ENCODE results near the gene BLM. TPM values are rescaled to one million over a fixed set of nuclear protein-coding genes. Genes with fewer than 3 reads are reported as not detected.

BLM gene
- total and polyA plus RNA-seq, 10 of the 15 experiments (the other 5 are each of a cell fraction or from before 2014, with no cell fraction given): 23.0 to 68.4 (median 43.9) TPM

DNA sequence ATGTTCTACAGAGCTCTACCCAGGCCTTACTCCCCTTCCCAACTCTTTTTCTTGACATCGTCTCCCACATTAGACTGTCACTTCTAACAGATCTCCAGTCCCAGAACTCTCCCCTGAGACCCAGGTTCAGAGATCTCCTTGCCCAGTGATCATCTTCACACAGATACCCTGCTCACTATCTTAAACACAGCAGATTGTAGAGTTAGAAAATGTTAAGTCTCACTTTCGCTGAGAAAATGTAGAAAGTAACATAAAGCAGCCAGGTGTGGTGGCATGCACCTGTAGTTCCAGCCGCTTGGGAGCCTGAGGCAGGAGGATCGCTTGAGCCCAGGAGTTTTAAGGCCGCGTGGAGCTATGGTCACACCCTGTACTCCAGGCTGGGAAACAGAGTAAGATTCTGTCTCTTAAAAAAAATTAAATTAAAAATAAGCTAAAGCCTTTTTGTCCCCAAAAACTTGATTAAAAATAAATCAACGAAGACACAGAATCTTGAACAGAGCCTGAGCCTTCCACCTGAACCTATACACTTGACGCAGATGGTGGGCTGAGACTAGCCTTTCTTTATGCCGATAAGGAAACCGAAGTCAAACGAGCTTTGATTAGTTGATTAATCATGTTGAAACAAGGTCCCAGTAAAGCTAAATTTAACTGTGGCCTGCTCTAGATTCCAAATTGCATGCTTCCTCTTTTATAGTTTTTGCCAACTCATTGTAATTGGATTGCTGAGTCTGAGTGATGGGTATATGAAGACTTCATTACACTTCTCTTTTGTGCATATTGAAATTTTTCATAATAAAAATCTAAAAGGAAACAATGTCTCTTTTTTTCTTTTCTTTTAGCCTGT lies 31.3 kb upstream of the BLM start (continued):
- TF ChIP-seq, protein P1, sequence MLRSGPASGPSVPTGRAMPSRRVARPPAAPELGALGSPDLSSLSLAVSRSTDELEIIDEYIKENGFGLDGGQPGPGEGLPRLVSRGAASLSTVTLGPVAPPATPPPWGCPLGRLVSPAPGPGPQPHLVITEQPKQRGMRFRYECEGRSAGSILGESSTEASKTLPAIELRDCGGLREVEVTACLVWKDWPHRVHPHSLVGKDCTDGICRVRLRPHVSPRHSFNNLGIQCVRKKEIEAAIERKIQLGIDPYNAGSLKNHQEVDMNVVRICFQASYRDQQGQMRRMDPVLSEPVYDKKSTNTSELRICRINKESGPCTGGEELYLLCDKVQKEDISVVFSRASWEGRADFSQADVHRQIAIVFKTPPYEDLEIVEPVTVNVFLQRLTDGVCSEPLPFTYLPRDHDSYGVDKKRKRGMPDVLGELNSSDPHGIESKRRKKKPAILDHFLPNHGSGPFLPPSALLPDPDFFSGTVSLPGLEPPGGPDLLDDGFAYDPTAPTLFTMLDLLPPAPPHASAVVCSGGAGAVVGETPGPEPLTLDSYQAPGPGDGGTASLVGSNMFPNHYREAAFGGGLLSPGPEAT (IDR thresholded peaks at IDR 0.05; ENCODE audit: low read depth): no peak
- TF ChIP-seq, protein P2, sequence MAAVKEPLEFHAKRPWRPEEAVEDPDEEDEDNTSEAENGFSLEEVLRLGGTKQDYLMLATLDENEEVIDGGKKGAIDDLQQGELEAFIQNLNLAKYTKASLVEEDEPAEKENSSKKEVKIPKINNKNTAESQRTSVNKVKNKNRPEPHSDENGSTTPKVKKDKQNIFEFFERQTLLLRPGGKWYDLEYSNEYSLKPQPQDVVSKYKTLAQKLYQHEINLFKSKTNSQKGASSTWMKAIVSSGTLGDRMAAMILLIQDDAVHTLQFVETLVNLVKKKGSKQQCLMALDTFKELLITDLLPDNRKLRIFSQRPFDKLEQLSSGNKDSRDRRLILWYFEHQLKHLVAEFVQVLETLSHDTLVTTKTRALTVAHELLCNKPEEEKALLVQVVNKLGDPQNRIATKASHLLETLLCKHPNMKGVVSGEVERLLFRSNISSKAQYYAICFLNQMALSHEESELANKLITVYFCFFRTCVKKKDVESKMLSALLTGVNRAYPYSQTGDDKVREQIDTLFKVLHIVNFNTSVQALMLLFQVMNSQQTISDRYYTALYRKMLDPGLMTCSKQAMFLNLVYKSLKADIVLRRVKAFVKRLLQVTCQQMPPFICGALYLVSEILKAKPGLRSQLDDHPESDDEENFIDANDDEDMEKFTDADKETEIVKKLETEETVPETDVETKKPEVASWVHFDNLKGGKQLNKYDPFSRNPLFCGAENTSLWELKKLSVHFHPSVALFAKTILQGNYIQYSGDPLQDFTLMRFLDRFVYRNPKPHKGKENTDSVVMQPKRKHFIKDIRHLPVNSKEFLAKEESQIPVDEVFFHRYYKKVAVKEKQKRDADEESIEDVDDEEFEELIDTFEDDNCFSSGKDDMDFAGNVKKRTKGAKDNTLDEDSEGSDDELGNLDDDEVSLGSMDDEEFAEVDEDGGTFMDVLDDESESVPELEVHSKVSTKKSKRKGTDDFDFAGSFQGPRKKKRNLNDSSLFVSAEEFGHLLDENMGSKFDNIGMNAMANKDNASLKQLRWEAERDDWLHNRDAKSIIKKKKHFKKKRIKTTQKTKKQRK (IDR thresholded peaks at IDR 0.05; ENCODE audit: low read depth, low read length): no peak
- TF ChIP-seq, protein P3, sequence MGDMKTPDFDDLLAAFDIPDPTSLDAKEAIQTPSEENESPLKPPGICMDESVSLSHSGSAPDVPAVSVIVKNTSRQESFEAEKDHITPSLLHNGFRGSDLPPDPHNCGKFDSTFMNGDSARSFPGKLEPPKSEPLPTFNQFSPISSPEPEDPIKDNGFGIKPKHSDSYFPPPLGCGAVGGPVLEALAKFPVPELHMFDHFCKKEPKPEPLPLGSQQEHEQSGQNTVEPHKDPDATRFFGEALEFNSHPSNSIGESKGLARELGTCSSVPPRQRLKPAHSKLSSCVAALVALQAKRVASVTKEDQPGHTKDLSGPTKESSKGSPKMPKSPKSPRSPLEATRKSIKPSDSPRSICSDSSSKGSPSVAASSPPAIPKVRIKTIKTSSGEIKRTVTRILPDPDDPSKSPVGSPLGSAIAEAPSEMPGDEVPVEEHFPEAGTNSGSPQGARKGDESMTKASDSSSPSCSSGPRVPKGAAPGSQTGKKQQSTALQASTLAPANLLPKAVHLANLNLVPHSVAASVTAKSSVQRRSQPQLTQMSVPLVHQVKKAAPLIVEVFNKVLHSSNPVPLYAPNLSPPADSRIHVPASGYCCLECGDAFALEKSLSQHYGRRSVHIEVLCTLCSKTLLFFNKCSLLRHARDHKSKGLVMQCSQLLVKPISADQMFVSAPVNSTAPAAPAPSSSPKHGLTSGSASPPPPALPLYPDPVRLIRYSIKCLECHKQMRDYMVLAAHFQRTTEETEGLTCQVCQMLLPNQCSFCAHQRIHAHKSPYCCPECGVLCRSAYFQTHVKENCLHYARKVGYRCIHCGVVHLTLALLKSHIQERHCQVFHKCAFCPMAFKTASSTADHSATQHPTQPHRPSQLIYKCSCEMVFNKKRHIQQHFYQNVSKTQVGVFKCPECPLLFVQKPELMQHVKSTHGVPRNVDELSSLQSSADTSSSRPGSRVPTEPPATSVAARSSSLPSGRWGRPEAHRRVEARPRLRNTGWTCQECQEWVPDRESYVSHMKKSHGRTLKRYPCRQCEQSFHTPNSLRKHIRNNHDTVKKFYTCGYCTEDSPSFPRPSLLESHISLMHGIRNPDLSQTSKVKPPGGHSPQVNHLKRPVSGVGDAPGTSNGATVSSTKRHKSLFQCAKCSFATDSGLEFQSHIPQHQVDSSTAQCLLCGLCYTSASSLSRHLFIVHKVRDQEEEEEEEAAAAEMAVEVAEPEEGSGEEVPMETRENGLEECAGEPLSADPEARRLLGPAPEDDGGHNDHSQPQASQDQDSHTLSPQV (IDR thresholded peaks at IDR 0.05): no peak
- TF ChIP-seq SIX5 (IDR thresholded peaks at IDR 0.05; ENCODE audit: low read depth, low read length, severe bottlenecking) (no peak), HDAC6 (IDR thresholded peaks at IDR 0.05; ENCODE audit: unreplicated experiment) (no peak), ETV6 (conservative IDR thresholded peaks at IDR 0.05 in 1 of 2, IDR thresholded peaks at IDR 0.05 in 1 of 2; ENCODE audit: borderline replicate concordance in 1 of 2, low read depth in 1 of 2) (0 out of 4 replicates have a peak, but pooled peaks of 1 of the 2 experiments have one; percentile 13), SUPT20H (IDR thresholded peaks at IDR 0.05; ENCODE audit: borderline replicate concordance, control insufficient read depth, low read depth, low read length) (no peak), MEF2A (IDR thresholded peaks at IDR 0.05; ENCODE audit: insufficient read depth, low read depth, low read length) (0 out of 2 replicates have a peak, but pooled peaks have one; percentile 64), NRF1 (conservative IDR thresholded peaks at IDR 0.05; ENCODE audit: low read depth, low read length) (no peak), ASH2L (IDR thresholded peaks at IDR 0.05; ENCODE audit: borderline replicate concordance, low read depth) (no peak), NBN (IDR thresholded peaks at IDR 0.05) (0 out of 2 replicates have a peak, but pooled peaks have one; percentile 4), TCF3 (IDR thresholded peaks at IDR 0.05; ENCODE audit: borderline replicate concordance, insufficient read depth, low read depth, low read length) (peak; percentile 60; the same call in 1 of the 2 replicates)
- TF ChIP-seq, protein P4, sequence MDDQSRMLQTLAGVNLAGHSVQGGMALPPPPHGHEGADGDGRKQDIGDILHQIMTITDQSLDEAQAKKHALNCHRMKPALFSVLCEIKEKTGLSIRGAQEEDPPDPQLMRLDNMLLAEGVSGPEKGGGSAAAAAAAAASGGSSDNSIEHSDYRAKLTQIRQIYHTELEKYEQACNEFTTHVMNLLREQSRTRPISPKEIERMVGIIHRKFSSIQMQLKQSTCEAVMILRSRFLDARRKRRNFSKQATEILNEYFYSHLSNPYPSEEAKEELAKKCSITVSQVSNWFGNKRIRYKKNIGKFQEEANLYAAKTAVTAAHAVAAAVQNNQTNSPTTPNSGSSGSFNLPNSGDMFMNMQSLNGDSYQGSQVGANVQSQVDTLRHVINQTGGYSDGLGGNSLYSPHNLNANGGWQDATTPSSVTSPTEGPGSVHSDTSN (IDR thresholded peaks at IDR 0.05; ENCODE audit: insufficient replicate concordance, low read depth, low read length): peak; percentile 32
- TF ChIP-seq, protein P5, sequence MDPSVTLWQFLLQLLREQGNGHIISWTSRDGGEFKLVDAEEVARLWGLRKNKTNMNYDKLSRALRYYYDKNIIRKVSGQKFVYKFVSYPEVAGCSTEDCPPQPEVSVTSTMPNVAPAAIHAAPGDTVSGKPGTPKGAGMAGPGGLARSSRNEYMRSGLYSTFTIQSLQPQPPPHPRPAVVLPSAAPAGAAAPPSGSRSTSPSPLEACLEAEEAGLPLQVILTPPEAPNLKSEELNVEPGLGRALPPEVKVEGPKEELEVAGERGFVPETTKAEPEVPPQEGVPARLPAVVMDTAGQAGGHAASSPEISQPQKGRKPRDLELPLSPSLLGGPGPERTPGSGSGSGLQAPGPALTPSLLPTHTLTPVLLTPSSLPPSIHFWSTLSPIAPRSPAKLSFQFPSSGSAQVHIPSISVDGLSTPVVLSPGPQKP (IDR thresholded peaks at IDR 0.05; ENCODE audit: low read depth, low read length): no peak

All from GM12878 (cell line).